Activated CD4-positive, alpha-beta memory T cell treated with anti-CD3 and anti-CD28 coated beads, Interleukin-2, amount 10 ng/mL, durations not matched to agents 7 days and 5 days (primary cell): ENCODE data around the gene FAR2. TPM values are rescaled to one million over a fixed set of nuclear protein-coding genes. Genes with fewer than 3 reads are reported as not detected.
A peak's percentile ranks its signal among the peaks of the same experiment; 100 is the strongest.
"Not testable (repeated sequence)": the region's sequence is repeated elsewhere in the genome, so short reads cannot be mapped to it uniquely, and the experiment has no call there.

Experiments used
- CTCF ChIA-PET: fragments of 350-600 bp; sonication (Branson Sonifier 250); formaldehyde crosslinking; loops from one replicate; lab custom pipeline; 2021; ENCODE audit warnings: antibody characterized with exemption, inconsistent platforms; lab: Charles Lee
- POLR2A ChIA-PET: fragments of 350-600 bp; sonication (Branson Sonifier 250); formaldehyde crosslinking; loops from one replicate; lab custom pipeline; 2021; ENCODE audit warnings: antibody characterized with exemption; lab: Charles Lee
- DNase-seq: peaks from one replicate; pipeline ENCODE4 v3.0.0-alpha.2; 2020
- H3K27ac Mint-ChIP-seq: one replicate; pipeline ENCODE4 v1.8.0; 2021; ENCODE audit warnings: mild to moderate bottlenecking, mixed read lengths
- H3K27me3 Mint-ChIP-seq: one replicate; pipeline ENCODE4 v1.8.0; 2021; ENCODE audit warnings: mixed read lengths
- H3K36me3 Mint-ChIP-seq: one replicate; pipeline ENCODE4 v1.8.0; 2021; ENCODE audit warnings: low read depth, mixed read lengths
- H3K4me1 Mint-ChIP-seq: one replicate; pipeline ENCODE4 v1.8.0; 2021; ENCODE audit warnings: mixed read lengths
- H3K4me3 Mint-ChIP-seq: one replicate; pipeline ENCODE4 v1.8.0; 2021; ENCODE audit warnings: mild to moderate bottlenecking, mixed read lengths
- H3K9me3 Mint-ChIP-seq: one replicate; pipeline ENCODE4 v1.8.0; 2021; ENCODE audit warnings: mixed read lengths
- total RNA-seq, 2 experiments: library from RNA; stranded (reverse); gene quantifications; one replicate each; pipeline ENCODE4 v1.2.3, GENCODE V29; 2021

FAR2 gene
- total RNA-seq, 2 experiments from 2014 or later: 19.1 to 19.9 TPM

DNA sequence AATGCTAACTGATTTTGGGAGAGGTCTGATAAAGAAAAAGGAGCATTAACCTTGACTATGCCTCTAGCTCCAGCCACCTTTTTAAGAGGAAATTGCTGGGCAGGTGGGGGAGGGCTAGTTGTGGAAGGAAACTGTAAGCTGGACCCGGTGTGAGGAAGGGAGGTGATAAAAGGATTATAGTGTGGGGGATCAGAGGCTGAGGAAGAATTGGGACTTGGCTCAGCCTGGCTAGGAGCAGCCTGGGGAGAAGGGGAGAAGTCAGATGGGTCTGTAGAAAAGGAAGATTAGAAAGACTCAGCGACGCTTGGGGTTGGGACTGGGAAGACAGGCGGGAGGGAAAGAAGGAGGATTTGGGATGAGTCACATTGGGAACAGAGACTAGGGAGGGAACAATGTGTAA, 10.2 kb upstream of the FAR2 start:
- not testable (repeated sequence) for H3K27me3 Mint-ChIP-seq, H3K36me3 Mint-ChIP-seq

DNA sequence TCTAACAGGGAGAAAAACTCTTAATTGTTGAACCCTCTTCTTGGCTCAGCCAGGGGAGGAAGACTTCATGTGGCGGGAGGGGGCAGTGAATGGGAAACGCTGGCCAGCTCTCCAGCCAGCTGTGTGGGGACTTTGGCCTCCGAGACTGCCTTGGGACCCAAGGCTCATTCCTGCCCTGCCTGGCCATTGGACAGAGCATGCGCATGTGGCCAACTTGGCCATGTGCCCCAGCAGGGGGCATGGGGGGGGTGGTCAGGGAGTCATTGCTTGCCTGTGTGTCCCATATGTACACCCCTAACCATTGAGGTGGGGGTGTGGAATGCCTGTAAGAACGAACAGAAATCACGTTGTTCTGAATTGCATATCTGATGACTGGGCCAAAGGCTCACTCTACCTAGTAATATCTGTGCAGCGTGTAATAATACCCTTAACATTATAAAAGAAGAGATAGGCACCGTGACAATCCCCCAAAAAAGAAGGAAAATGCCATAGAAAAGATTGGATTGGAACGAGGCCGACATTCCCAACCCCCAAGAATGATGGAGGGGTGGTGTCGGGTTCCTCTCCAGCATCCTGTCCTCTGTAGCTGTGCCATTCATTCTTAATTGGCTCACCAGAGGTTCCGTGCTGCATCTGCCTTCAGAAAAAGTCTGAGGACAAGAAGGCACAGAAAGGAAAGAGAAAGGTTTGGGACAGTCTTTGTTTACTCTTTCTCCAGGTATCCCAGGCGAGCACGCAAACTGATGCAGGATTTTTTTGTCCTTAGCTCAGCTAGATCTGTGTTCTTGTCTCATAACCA, 3.5 kb upstream of the FAR2 start:
- H3K27ac Mint-ChIP-seq: no peak overlapping the region
- H3K4me1 Mint-ChIP-seq: peaks cover 22% of the 10 kb centered on the region
- peaks cover 3% of the 10 kb centered on the region for H3K36me3 Mint-ChIP-seq
- no peaks in the 10 kb centered on the region for H3K9me3 Mint-ChIP-seq
- peaks cover 12% of the 10 kb centered on the region for H3K27me3 Mint-ChIP-seq
- H3K4me3 Mint-ChIP-seq: no peak overlapping the region
- ChIA-PET CTCF (no interaction called here), POLR2A (interaction anchor here (0.7 kb wide), 1 partner anchor 459 kb away, joined by 3 read pairs; no protein-coding TSS in a partner anchor)
- DNase-seq: no peak

More for the DNA sequence above, 10.2 kb upstream of the FAR2 start:
- POLR2A ChIA-PET, H3K4me1 Mint-ChIP-seq, H3K9me3 Mint-ChIP-seq, H3K4me3 Mint-ChIP-seq, DNase-seq, H3K27ac Mint-ChIP-seq, CTCF ChIA-PET: not testable (repeated sequence)

DNA sequence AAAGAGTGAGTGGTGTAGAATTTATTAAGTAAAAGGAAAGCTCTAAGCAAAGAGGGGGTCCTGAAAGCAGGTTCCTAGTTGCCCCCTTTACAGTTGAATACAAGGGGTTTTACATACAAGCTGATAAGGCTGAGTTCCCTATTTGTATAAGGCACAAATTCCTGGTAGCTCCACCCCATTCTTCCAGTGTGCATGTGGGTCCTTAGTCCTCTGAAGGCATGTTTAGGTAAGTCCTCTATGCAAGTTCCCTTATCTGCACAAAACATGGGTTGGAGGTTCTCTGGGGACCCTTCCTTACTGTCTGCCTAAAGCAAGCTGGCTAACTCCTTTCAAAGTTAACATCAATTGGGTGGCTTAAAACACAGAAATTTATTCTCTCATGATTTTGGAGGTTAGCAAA, 2.9 kb upstream of the FAR2 start:
- no peak for DNase-seq
- POLR2A ChIA-PET: no interaction called here
- CTCF ChIA-PET: no interaction called here
- no peaks in the 10 kb centered on the region for H3K9me3 Mint-ChIP-seq
- no peak overlapping the region for H3K27ac Mint-ChIP-seq
- no peak overlapping the region for H3K4me3 Mint-ChIP-seq
- H3K4me1 Mint-ChIP-seq: peaks cover 27% of the 10 kb centered on the region
- peaks cover 3% of the 10 kb centered on the region for H3K36me3 Mint-ChIP-seq
- peaks cover 14% of the 10 kb centered on the region for H3K27me3 Mint-ChIP-seq

DNA sequence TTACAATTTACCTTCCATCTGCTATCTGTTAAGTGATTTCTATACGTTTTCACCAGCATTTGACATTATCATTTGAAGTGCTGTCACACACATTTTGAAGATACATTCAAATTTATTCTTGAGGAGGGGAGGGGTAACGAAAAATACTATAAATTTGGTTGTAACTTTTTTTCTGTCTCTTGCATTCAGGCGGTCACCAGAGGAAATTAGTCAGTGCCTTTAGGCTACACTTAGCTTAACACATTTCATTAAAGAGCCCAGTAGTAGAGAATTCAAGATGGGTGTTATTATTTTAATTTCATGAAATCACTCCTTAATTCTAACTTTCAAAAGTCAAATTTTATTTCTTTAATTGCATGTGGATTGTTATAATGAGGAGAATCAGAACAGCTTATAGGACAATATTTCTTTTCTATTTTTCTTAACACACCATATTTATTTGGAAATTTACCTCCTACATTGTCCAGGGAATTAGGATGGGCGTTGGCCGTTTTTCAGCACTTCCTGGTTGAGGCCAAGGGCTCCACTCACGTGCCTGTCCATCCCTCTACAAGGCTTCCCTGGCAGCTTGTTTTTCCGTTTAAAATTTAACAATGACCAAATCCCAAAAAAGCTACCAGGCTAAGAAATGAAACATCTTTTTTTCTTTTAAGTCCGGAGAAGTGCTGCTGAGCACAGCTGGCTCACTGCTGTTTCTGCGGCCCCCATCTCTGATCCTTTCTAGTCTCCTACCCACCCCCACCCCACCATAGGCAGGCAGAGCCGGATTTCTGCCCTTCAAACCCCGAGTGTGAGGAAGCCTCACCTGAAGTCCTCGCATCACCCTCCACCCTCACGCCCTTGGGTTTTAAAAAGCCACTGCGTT, 1.1 kb upstream of the FAR2 start:
- no peak for DNase-seq
- peaks cover 30% of the 10 kb centered on the region for H3K4me1 Mint-ChIP-seq
- ChIA-PET POLR2A (interaction anchor here (0.8 to 4.0 kb wide), 4 partner anchors 16 to 1514 kb away, joined by 3 to 31 read pairs (median 4); partner anchors contain the start of gene ERGIC2), CTCF (interaction anchor here (0.6 to 1.3 kb wide), 2 partner anchors 45 to 336 kb away, joined by 3 to 5 read pairs; no protein-coding TSS in a partner anchor)
- H3K27me3 Mint-ChIP-seq: peaks cover 14% of the 10 kb centered on the region
- H3K36me3 Mint-ChIP-seq: peaks cover 3% of the 10 kb centered on the region
- H3K4me3 Mint-ChIP-seq: peak overlapping the region; percentile 95
- no peaks in the 10 kb centered on the region for H3K9me3 Mint-ChIP-seq
- peak overlapping the region; percentile 84 for H3K27ac Mint-ChIP-seq

DNA sequence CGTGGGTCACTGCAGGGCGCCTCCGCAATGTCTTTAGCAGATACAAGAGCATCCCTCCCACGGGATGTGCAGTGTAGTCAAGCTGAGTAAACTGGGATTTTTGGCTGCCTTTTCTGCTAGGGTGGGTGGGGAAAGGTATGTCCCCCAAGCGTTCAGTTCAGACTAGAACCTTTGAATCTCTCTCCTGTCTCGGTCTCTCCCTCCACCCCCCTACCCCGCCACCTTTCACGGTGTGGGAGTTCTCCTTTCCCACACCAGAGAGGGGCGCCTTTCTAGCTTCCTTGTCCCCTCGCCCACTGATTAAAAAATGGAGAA, 525 bp upstream of the FAR2 start:
- Mint-ChIP-seq H3K36me3 (peaks cover 3% of the 10 kb centered on the region), H3K9me3 (no peaks in the 10 kb centered on the region), H3K27me3 (peaks cover 13% of the 10 kb centered on the region), H3K27ac (peak overlapping the region; percentile 84), H3K4me3 (peak overlapping the region; percentile 95), H3K4me1 (peaks cover 35% of the 10 kb centered on the region)
- POLR2A ChIA-PET: interaction anchor here (0.8 to 4.0 kb wide), 4 partner anchors 15 to 1514 kb away, joined by 3 to 31 read pairs (median 4); partner anchors contain the start of gene ERGIC2
- DNase-seq: peak; percentile 23
- CTCF ChIA-PET: interaction anchor here (0.6 to 1.3 kb wide), 2 partner anchors 45 to 336 kb away, joined by 3 to 5 read pairs; no protein-coding TSS in a partner anchor

DNA sequence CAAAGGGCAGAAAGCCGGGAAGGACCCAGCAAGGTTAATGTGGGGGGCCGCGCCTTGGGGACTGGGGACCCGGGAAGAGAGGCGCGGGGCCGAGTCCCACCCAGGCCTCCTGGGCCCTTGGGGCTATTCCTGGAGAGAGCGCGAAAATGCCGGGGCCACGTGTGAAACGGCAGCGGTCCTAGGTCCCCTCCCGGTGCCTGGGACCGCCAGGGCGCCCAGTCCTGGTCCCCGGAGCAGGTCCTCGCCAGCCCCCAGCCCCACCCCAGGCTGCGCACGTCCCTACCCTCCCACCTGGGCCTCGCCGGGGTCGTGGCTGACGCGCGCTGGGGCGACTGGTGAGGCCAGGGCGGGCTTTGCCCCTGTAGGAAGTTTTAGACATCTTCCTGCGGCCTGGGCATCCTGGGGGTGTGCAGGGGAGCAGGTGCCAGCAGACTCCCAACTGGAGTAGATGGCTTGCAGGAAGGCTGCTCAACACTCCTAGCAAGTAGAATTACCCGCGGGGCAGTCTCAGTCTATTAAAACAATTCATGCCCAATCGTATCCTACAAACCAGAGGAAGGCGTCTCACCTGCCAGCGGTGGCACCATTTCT, 708 bp downstream of the FAR2 start:
- no peaks in the 10 kb centered on the region for H3K9me3 Mint-ChIP-seq
- POLR2A ChIA-PET: interaction anchor here (4.0 kb wide), 1 partner anchor 47 kb away, joined by 31 read pairs; no protein-coding TSS in a partner anchor
- peaks cover 3% of the 10 kb centered on the region for H3K36me3 Mint-ChIP-seq
- H3K27me3 Mint-ChIP-seq: peaks cover 13% of the 10 kb centered on the region
- CTCF ChIA-PET: interaction anchor here (1.3 kb wide), 1 partner anchor 46 kb away, joined by 3 read pairs; no protein-coding TSS in a partner anchor
- peak; percentile 19 for DNase-seq
- peaks cover 40% of the 10 kb centered on the region for H3K4me1 Mint-ChIP-seq
- H3K4me3 Mint-ChIP-seq: peak overlapping the region; percentile 95
- H3K27ac Mint-ChIP-seq: no peak overlapping the region

DNA sequence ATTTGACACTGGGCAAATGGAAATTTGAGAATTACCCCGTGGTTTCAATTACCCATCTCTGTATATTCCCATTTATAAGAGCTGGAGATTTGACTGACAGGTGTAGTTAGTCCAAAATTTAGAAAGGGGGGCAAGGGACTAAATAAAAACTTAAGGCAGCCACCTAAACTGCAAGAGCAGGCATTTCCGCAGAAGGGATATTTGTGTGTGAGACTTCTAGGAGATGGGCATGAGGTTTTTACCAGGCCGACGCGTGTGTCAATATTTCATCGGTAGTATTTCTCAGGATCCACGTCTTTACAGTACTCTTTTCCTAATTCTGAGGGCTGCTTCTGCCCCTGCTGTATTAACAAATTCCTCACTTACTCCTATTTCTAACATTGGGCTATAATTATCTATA, 1.4 kb downstream of the FAR2 start:
- no peak for DNase-seq
- peaks cover 3% of the 10 kb centered on the region for H3K36me3 Mint-ChIP-seq
- H3K27me3 Mint-ChIP-seq: peaks cover 13% of the 10 kb centered on the region
- no peak overlapping the region for H3K27ac Mint-ChIP-seq
- ChIA-PET CTCF (no interaction called here), POLR2A (interaction anchor here (4.0 kb wide), 1 partner anchor 48 kb away, joined by 31 read pairs; no protein-coding TSS in a partner anchor)
- H3K4me3 Mint-ChIP-seq: peak overlapping the region; percentile 95
- no peaks in the 10 kb centered on the region for H3K9me3 Mint-ChIP-seq
- peaks cover 40% of the 10 kb centered on the region for H3K4me1 Mint-ChIP-seq

GRCh38 chr12:29152223-29152868, 3.3 kb downstream of the FAR2 start:
- Mint-ChIP-seq H3K27me3 (peaks cover 8% of the 10 kb centered on the region), H3K4me1 (peaks cover 40% of the 10 kb centered on the region), H3K27ac (no peak overlapping the region), H3K36me3 (peaks cover 3% of the 10 kb centered on the region), H3K9me3 (no peaks in the 10 kb centered on the region), H3K4me3 (no peak overlapping the region)
- no peak for DNase-seq
- POLR2A ChIA-PET: no interaction called here
- CTCF ChIA-PET: no interaction called here

DNA sequence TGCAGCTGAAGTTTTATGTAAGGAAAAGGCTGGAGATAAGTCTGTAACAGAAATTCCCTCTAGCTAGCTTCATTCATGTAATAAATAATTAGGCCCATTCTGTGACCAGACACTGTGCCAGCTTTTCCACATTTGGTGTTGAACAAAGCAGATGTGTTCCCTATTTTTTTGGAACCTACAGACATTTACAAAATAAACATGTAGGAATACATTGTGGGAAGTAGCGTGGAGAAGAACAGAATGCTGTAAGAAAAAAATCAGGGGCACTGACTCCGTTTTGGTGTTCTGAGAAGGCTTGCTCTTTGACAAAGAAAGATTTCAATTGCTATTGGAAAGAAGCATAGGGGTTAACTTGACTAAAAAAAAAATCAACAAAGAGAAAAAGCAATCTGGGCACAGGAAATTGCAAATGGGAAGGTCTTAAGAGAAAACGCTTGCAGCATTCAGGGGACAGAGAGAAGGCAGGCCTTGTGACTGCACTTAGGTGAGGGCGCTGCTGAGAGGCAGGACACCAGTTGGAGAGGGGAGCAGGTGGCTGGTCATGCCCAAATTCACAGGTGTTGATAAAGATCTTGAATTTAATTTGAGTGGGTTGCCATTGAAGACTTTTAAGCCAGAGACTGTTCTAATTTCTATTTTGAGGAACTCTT, 4.0 kb downstream of the FAR2 start:
- H3K36me3 Mint-ChIP-seq: peaks cover 3% of the 10 kb centered on the region
- no peak overlapping the region for H3K27ac Mint-ChIP-seq
- ChIA-PET POLR2A (no interaction called here), CTCF (no interaction called here)
- no peaks in the 10 kb centered on the region for H3K9me3 Mint-ChIP-seq
- H3K4me3 Mint-ChIP-seq: no peak overlapping the region
- H3K27me3 Mint-ChIP-seq: peaks cover 4% of the 10 kb centered on the region
- no peak for DNase-seq
- H3K4me1 Mint-ChIP-seq: peaks cover 33% of the 10 kb centered on the region

GRCh38 chr12:29155079-29155478, 6.0 kb downstream of the FAR2 start:
- H3K36me3 Mint-ChIP-seq: peaks cover 2% of the 10 kb centered on the region
- no peaks in the 10 kb centered on the region for H3K9me3 Mint-ChIP-seq
- no peak overlapping the region for H3K27ac Mint-ChIP-seq
- H3K4me3 Mint-ChIP-seq: no peak overlapping the region
- DNase-seq: no peak
- H3K27me3 Mint-ChIP-seq: peaks cover 2% of the 10 kb centered on the region
- CTCF ChIA-PET: no interaction called here
- H3K4me1 Mint-ChIP-seq: peaks cover 29% of the 10 kb centered on the region
- POLR2A ChIA-PET: no interaction called here

GRCh38 chr12:29157486-29157946, 8.4 kb downstream of the FAR2 start:
- no peaks in the 10 kb centered on the region for H3K9me3 Mint-ChIP-seq
- CTCF ChIA-PET: no interaction called here
- no peak overlapping the region for H3K4me3 Mint-ChIP-seq
- no peak overlapping the region for H3K27ac Mint-ChIP-seq
- peaks cover 9% of the 10 kb centered on the region for H3K36me3 Mint-ChIP-seq
- H3K27me3 Mint-ChIP-seq: no peaks in the 10 kb centered on the region
- POLR2A ChIA-PET: no interaction called here
- no peak for DNase-seq
- H3K4me1 Mint-ChIP-seq: peaks cover 23% of the 10 kb centered on the region
